Measurements from ENCODE around the gene CHGA.

CHGA gene

GRCh38 chr14:92922883-92923743, at the start of gene CHGA:
CHGA (plus strand) TSS chr14:92923150; CDS start chr14:92923360, 210 bp downstream.
- DNase-seq: peak; percentile 55

GRCh38 chr14:92874962-92875661, 47.8 kb upstream of the CHGA start:
- no peak for DNase-seq

DNA sequence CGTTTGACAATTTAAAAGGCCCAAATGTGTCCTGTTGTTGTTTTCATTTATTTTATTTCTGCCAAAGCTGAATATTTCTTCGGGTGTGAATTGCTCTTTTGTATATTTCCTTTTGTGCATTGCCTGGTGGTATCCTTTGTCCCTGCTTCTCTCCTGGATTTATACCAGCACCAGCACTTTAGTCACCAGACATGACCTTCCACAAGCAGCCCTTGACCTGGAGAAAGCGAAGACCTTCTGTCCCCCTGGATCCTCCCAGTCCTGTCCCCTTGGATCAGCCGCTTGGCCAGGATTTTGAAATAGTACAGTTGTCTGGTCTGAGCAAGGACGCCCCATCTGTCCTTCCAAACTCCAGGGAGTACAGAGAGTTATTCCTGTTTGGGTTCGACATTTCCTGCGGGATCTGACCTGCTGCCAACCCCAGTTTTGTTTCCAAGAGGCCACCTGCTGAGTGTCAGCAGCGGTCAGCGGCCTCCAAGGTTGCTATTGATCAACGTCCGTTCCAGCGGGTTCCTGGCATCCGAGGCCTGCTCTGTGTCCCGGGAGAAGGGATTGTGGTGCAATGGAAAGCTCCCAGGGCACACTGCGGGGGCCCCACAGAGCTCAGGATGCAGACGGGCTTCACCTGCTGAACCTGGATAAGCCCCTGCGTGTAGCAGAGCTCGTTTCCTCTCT, 45.1 kb upstream of the CHGA start:
- no peak for DNase-seq

GRCh38 chr14:92880351-92880750, 42.6 kb upstream of the CHGA start:
- DNase-seq: no peak

DNA sequence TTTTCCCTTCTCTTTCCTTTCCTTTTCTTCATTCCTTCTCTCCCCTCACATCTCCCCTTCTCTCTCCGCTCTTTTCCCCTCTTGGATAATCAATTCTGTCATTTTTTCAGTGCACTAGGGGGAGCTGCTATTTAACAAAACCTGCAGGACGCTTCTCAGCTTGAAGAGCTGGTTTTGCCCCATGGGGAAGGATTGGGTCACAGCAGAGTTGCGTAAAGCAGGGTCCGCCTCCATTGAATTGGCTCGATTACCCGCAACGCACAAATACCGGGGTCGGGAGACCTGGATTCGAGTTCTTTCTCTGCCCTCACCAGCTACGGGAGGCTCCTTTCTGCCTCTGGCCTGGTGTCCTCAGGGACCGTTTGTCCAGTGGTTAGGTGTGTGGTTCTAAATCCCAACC, 42.1 kb upstream of the CHGA start:
- DNase-seq: no peak

GRCh38 chr14:92883066-92883465, 39.9 kb upstream of the CHGA start:
- no peak for DNase-seq

- DNase-seq: no peak
Observed at GRCh38 chr14:92884410-92884809, 38.5 kb upstream of the CHGA start.

DNA sequence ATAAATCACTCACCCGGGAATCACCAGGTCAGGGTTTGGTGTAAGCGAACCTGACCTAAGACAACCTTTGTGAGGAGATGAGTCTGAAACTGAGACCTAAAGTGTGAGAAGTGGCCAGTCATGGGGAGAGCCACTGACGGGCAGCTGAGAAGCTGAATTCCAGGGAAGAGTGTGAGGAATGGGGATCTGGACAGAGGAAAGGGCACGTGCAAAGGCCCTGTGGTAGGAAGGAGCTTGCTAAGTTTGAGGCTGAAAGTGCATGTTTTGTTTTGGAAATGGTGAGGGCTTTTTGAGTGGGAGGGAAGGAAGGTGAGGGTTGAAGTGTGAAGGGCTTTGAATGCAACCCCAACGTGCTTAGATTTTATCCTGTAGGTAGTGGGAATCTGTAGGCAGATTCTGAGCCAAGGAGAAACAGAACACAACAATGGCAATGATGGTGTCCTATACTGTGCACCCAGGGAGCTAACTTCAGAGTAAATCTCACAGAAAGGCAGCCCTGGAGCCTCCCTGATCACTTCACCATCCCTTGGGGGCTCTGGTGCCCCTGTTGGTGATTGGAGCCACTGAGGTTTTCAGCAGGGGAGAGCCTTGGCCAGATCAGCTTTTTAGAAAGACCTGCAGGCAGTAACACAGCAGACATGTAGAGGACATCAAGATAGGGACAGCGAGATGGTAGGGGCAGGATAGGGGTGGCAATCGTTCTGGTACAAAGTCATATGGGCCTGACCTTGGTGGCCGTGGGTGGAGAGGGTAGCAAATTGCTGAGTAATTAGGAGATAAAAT, 37.5 kb upstream of the CHGA start:
- DNase-seq: no peak

- DNase-seq: no peak
Observed at GRCh38 chr14:92886337-92886736, 36.6 kb upstream of the CHGA start.

DNA sequence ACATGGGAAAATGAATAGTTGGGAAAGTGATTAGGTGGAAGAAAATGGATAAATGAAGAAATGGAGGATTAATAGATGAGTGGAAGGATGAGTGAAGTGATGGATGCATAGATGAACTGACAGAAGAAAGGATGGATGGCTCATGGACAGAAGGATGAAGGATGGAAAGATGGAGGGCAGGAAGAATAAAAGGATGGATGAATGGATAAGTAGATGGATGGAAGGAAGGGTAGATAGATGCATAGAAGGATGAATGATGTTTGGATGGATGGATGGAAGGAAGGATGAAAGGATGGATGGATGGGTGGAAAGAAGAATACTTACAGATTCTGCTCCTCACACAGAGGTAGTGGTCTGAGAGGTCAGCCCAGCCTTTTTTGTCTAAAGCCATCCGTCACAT, 35.8 kb upstream of the CHGA start:
- DNase-seq: no peak

DNA sequence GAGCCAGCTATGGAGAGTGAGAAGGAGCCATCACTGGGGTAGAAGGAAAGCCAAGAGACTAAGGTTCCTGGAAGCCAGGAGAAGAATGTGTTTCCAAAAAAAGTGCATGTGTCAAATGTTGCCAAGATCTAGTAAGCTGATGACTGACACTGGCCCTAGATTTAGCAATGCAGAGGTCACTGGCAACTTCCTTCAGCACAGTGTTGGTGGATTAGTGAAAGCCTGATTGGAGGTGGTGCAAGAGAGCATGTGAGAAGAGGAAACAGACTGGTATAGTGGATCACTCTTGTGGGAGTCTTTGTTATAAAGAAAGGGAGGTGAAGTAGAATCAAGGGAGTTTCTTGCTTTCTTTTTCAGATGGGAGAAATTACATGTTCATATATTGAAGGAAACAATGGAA, 34.1 kb upstream of the CHGA start:
- no peak for DNase-seq

DNA sequence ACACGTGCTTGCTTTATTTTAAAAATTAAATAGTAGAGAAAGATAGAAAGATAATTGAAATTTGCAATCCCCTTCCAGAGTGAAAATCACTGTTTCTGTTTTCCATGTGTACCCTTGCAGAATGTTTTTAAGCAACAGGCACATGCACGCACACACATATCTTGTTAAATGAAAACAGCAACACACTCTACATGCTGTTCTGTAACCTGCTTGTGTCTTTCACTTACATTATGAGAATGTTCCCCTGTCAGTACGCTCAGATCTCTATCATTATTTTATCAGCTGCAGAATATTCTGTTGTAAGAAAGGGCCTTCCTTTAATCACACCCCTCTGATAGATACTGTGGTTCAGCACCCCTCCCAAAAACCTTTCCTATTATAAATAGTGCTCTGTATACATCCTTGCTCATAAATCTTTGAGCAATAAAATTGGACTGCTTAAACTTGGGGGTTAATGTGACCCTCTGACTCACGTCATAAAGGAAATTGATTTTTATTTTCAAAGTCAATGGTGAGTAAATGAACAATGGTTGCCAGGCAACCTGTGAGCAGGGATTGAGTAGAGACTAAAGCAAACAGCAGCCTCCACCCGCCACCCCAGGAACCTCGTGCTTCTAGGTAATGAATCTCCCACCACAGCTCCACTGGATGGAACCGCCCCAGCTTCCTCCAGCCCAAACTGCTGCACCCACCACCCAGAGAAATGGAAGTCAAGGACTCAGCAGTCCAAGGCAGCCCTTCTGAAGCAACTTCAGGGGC, 31.9 kb upstream of the CHGA start:
- peak; percentile 10 for DNase-seq

DNA sequence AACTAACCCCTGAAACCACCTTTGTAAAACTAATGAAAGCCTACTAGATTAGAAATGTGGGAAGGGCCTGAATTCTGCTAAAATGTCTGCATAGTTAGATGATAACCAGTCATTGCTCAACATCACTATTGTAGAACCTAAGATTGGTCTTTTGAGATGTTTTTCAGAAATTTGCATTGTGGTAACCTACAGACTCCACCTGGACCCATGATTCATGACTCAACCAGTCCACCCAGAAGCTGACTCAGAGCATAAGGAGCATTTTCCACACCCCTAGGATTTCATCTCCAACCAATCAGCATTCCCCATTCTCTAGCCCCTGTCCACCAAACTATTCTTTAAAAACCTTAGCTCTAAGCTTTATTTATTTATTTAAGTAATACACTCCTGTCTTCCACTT, 30.4 kb upstream of the CHGA start:
- DNase-seq: no peak

- DNase-seq: no peak
Observed at GRCh38 chr14:92895352-92895878, 27.5 kb upstream of the CHGA start.

GRCh38 chr14:92897922-92898565, 24.9 kb upstream of the CHGA start:
- DNase-seq: peak; percentile 31

- peak; percentile 19 for DNase-seq
Observed at GRCh38 chr14:92898566-92899131, 24.3 kb upstream of the CHGA start.

- DNase-seq: no peak
Observed at GRCh38 chr14:92900660-92901059, 22.3 kb upstream of the CHGA start.

DNA sequence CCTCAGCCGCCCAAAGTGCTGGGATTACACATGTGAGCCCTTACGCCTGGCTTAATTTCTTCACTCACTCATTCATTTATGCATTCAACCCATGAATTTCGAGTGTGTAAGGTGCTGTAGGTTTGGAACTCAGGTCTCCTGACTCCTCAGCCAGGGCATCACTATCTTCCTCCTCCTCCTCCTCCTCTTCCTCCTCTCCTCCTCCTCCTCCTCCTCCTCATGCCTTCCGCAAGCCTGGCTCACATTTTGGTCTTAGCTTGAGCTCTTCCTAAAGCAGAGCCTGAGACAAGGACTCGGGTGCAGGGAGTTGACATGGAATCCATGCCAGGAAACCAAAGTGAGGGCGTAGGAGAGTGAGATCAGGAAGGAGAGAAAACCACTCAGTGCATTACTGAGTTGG, 20.8 kb upstream of the CHGA start:
- no peak for DNase-seq

GRCh38 chr14:92902726-92903125, 20.2 kb upstream of the CHGA start:
- DNase-seq: no peak

DNA sequence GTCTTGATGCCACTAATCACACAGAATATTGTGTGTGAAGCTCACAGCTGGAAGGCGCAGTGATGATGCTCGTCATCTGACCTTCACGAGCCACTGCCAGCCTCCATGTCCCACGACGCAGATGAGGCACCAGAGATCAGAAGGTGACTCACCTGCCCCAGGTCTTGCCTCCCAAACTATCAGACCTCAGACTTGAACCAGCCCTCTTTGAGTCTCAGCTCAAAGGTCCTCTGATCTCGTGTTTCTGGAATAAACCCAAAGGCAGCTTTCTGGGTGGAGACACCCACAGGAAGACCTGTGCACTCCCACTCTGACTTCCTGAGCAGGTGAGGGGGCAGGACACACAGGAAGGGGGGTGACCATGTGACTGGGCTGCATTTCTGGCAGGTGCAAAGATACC, 19.6 kb upstream of the CHGA start:
- peak; percentile 44 for DNase-seq

DNA sequence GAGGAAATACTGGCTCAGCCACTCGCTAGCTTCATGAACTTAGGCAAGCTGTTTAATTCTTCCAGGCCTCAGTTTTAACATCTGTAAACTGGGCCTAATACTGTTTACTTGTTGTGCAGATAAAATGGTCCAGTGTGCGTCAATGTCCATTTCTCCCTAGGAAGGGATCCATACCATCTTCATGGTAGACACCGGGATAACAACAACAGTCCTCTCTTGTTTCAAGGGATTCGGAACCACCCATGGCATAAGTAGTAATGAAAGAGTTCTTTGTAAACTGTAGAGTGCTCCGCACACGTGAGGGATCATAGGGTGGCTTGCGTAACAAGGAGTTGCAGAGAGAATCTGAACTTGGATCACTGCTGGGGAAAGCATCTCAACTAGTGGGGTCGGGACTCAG, 17.3 kb upstream of the CHGA start:
- DNase-seq: no peak
